Embryonic facial prominence (tissue), 1 donor: Measurements from ENCODE around the gene PIK3R5.

Experiments
- DNase-seq: peaks from one replicate; pipeline ENCODE4 v3.0.0-alpha.2; 2016; ENCODE audit errors: extremely low spot score

PIK3R5 gene

DNA sequence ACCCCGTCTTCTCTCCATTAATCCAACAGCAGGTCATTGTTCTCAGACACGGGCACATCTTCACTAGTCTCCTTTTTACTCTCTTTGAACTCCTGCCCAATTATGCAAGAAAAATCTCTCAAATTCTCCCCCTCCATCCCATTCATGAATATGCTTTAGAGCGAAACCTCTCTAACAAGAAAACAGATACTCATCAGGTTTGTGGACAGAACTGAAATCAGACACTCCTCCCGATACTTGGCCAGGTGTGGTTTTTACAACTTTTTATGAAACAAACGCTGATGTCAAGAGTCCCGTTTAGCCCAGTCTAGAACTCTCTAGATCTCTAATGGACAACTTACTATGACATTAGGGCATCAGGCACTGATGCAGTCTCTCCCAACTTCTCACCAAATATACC lies 40.9 kb downstream of the PIK3R5 start:
- DNase-seq = no peak

DNA sequence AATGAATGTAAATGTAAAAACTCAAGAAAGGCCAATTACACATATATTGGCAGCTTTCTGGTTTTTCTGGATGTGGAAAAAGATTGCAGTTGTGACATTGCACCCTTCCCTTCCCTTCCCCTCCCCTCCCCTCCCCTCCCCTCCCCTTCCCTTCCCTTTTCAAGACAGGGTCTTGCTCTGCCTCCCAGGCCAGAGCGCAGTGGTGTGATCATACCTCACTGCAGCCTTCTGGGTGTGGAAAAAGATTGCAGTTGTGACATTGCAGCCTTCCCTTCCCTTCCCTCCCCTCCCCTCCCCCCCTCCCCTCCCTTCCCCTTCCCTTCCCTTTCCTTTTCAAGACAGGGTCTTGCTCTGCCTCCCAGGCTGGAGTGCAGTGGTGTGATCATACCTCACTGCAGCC lies 41.7 kb downstream of the PIK3R5 start:
- no peak for DNase-seq

DNA sequence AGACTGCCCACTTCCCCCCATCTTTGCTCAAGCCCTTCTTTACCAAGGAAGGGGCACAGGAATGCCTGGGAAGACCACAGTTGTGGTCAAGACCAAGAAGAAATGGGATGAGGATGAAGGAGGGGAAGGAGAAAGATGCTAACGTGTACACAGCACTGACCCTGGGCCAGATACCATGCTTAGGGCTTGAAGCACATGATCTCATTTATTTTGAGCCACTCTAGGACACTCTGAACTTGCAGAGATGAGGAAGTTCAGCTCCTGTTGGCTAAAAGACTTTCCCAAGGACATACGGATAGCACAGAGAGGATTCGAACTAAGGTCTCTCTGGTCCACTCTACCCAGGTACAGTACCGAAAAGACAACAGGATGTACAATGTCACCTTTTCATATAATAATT lies 42.6 kb downstream of the PIK3R5 start:
- DNase-seq = no peak

DNA sequence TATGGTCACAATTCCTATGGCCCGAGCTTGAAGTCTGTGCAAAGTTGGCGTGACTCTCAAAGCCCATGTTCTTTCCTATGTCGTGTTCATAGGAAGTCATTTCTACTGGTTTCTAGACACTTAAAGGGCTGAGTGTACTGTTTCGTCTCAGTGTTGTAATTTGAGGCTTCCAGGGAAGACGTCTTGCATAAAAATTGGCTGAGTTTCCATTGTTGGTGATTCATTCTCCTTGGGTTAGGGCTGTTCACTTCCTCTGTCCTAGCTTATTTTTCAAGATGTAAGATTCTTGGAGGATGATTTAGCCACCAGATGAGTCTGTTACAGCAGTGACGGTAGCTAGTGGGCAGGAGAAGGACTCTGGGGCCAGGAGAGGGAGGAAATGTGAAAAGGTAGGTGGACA lies 43.1 kb downstream of the PIK3R5 start:
- no peak for DNase-seq

DNA sequence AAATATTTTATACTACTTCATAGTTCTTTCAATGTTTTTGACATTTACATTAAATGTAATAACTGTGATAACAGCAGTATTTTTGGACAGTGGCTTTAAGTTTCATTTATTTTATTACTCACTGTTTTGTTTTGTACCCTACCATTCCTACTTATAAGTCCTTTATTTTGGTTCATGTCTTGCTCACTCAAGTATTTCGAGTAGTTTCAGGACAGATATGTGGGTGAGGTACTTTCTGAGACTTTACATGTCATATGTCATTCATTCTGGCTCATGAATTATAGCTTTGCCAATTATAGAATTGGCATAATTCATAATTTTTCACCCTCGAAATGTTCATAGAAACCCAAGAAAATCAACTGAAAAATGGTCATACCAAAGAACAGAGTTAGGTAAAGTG lies 44.4 kb downstream of the PIK3R5 start:
- DNase-seq = no peak

DNA sequence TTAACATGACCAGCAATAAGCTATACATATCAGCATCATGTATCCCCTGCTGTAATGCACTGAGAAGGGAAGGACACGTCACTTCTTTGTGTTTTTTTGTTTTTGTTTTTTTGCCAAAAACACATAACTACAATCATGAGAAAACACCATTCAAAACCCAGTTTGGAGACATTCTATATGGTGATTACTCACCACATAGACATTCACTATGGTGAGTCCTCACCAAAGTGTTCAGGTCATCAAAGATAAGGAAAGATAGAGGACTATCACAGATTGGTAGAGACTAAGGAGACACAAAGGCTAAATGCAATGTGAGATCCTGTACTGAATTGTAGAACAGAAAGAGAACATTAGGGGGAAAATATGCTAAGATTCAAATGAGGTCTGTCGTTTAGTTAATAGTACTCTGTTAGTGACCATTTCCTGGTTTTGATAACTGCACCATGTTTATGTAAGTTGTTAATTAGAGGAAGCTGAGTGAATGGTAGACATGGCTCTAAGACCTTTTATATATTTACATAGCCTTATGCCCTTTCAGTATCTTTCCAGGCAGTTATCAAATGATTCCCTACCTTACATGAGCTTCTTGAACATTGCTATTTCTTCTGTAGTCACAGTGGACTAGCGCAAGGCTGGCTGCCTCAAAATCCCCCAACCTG lies 46.6 kb downstream of the PIK3R5 start:
- DNase-seq = no peak

DNA sequence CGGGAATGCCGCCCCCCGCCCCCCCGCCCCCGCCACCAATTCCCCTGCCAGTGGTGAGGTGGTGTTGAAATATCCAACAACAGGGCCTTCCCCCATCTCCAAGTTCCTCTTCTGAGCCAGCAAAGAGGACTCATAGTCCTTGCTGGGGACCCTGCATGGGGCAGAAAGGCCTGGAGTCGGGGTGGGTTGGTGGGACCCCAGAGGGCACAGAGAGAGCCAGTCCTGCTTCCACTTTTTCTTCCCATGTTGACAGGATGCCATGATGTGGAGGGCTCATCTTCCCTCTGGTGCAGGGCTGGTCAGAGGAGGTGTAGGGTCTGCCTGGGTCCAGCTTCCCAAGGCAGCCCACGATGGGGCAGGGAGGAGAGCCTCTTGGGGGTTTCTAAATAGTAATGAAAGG lies 49.0 kb downstream of the PIK3R5 start:
- no peak for DNase-seq

DNA sequence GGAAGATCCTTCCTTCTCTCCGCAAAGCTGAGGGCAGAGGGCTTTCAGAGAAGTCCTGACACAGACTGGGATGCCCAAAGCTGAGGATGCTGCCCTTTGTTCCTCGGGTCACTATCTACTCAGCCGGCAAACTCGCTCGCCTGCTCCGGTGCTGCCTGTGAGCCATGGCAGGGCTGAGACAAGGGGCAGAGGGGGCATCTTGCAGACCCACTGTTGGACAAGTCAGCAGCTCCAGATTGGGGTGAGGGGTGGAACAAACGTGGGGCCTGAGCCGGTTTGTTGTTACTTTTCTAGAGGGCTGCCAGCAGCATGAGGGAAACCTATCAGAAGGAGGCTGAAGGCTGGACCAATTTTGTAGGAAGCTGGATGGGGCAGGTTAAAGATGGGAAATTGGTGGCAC lies 51.0 kb downstream of the PIK3R5 start:
- no peak for DNase-seq

DNA sequence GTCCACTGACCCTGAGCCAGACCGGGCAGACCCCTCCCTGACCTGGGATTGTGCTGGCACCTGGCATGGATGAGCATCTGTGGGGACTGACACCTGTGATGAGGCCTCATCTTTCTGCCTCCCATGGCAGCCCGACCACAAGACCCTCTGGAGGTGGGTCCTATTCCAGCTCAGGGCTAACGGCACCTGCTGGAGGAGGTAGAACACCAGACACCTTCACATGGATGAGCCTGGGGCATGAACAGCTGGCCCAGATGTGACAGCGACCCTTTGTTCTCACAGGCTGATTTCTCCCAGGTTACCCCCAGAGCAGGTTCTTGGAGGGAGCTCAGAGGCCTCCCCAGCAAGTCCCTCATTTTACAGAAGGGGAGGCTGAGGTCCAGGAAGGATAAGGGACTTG lies 51.6 kb downstream of the PIK3R5 start:
- DNase-seq = no peak

DNA sequence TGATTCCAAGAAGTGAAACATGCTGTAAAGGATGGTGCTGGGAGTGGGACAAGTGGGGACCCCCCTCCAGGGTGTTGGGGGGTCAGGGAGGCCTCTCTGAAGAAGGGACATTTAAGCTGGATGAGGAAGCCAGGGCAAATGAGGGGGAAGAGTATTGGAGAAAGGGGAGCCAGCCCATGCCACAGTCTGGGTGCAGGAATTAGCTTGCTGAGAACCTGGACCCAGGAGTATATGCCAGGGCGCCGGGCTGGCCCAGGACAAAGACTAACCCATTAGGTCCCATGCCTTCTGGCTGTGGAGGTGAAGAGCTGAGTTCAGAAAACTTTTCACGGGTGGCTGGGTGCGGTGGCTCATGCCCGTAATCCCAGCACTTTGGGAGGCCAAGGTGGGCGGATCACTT lies 52.4 kb downstream of the PIK3R5 start:
- no peak for DNase-seq

DNA sequence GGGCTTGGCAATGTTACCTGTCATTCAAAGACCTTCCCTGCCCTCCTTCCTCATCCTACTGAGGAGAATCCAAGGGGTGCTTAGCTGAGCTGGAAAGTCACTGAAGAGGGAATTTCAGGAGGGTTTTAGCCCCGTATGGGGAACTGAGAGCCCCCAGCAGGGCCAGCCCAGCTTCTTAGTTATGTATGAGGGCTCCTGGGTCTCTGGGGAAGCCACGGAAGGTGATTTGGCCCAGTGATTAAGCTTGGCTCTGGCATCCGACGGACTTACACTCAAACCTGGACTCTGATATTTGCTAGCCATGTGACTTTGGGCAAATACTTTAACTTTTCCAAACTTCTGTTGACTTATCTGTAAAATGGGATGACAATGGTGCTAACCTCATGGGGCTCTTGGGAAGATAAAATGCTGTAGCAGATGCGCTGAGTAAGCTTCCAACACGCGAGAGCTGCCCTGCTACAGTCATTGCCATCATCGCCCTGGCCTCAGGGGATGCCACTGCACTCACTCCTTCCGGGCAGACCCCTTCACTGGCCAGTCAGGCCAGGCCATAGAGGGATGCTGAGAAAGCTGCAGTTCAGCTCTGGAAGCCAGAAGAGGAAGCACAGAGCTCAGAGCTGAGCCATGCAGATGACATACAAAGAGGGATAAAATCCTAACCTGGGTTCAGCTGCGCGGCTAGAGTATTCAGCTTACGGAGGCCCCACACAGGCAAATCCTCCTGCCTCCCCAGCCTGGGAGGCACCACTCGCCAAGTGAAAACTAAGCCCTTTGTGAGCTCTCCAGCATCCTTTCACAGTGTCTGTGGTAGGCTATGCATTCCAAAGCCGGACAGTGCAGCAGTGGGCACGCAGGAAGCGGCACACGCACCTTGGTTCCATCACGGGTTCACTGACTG lies 53.2 kb downstream of the PIK3R5 start:
- no peak for DNase-seq

DNA sequence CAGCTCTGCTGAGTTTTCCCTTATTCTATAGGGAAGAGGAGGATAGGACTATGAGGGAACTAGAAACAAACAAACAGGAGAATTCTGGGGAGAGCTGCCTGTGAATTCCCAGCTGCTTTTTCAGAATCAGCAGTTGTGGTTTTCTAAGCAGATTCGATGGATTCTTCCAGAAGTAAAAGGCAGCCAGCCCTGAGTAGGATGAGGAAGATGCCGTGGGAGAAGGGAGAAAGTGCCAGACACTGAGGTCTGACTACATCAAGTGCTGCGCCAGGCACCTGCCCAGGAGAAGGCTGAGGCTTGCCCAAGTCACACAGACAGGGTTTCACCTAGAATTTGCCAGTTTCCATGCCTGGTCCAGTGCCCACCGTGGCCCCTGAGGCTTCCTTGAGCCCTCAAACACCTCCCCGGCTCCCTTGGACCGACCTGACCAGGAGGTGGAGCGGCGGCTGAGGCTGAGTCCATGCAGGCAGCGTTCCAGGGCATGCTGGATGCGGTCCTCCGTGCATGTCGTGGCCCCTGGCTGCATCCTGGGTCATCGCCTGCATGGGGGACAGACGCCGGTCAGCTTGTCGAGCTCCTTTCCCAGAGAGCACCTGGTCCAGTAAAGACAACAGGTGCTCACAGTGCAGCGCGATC lies 54.4 kb downstream of the PIK3R5 start:
- no peak for DNase-seq

DNA sequence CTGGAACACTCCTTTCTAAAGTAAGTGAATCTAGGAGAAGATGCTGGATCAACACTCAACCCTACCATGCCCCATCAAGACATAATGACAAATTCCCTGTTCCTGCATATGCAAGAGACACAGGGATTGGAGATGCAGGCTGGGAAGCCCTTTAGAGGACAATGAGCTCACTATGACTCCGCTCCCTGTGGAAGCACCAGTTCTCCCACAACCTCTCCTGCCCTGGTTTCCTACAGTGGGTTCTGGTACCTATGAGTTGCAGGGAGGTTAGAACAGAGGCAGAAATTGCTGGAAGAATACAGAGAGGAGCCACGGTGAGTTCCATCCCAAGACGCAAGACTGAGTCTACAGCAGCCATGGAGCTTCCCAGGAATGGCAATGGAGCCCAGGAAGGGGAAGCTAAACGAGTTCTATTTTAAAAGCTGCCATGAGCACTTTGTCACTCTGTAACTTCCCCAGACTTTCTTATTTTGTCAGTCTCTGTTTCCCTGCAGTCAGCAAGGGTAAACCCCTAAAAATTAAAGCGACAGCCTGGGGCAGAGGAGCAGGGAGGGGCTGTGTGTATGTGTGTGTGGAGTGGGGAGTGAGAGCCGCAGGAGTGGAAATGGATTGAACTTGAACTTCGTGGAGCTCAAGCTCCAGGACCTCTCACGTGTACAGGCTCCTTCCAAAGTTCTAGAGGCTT lies 55.8 kb downstream of the PIK3R5 start:
- no peak for DNase-seq

DNA sequence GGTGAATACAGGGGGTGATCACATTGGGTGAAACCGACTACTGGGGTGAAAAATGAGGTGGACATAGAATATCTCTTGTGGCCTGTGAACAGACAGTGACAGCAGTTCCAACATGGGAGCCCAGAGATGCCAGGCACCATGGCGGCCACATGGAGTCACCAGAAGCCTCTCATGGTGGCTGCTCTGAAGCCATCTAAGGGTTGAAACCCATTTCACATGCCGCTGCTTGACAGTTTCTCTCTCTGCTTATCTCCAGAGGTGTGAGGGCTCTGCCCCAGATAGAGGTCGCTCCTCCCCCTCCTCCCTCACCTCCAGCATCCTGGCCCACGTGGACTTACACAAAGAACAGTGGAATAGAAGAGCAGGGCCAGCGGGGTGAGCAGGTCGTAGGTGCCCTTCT lies 60.2 kb downstream of the PIK3R5 start:
- DNase-seq = no peak

DNA sequence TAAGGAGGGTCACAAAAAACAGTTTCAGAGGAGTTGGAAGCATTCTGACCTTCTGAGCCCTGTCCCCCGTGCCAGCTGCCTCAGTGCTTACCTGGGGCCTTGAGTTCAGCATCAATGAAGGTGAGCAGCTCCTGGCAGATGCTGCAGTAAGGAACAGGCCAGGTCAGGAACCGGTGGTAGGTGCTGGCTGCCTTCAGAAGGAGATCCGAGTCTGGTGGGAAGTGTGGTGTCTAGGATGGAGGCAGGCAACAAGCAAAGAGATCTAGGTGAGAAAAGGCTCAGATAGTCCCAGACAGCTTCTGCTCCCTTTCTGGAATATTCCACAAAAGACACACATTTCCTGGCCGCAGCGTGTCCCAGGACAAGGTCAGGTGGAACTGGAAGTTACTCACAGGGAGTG lies 60.8 kb downstream of the PIK3R5 start:
- DNase-seq = no peak

DNA sequence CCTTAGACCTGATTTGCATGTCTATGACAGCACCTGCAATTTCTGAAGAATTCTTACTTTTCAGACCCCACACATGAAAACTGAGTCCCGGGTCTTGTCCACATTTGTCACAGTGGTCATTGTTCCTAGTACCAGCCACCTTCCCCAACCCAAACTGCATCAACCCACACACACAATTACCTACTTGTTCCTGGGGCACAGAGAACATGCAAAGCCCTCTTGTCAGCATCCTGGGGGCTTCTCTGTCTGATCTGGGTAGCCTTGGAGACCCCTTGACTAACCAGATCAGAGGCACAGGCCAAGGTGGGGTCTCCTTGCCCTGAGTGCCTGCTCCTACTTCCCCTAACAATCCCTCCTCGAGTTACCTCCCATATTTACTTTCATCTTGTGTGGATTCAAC lies 61.3 kb downstream of the PIK3R5 start:
- no peak for DNase-seq

DNA sequence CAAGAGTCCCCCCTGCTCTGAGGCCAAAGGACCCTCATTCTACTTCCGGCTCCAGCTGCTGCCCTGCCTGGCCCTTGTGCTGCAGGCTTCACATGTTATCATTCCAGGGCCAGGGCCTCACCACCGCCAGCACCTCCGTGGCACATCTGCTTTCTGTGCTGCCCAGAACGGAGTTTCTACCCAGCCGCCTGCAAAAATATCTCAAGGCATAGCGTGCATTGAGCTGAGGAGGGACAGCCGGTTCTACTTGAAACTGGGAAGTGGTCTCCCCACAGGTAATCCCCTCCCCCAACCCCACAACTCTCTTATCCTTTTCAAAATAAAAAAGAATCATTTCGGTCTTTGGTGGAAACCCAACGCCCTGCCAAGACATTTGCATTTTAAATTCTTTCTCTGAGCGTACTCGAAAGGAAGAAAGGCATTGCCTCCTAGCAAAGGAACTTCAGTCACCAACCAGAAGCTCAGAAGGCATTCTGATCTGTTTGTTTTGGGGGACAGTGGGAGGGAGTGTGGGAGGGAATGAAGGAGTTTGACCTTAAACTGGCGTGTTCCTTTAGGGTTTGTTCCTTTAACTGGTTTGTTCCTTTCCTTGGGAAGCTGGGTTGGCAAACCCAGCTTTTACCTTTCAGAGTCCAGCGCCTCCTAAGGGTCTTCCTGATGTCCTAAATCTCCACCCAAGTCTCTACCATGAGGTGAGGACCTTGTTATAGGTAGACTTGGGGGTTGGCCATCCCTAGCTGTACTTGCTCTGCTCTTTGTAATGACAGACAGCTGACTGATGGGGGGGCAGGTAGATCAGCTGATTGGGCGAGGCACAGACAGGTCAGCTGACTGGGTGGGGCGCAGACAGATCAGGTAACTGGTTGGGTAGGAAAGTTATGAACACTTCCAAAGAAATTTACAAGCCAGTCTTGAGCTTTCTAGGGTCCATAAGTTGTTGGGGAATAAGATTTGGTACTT lies 64.6 kb downstream of the PIK3R5 start:
- no peak for DNase-seq

DNA sequence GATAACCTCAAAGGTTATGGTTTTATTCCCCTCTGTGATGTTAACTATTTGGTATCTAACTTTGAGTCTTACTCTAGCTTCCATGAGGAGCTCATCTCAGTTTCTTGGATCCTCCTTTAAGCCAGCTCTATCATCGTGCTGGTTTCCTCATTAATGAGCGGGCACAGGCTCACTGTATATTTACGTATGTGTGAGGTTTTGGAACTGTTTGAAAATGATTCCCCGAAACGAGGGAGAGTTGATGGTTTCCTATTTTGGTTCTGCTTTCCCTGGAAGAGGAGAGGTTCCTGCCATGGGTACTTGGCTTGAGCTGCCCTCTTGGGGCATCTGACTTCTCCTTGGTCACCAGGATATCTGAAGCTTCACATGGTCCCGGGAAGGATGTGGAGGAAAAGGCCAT lies 65.3 kb downstream of the PIK3R5 start:
- no peak for DNase-seq

DNA sequence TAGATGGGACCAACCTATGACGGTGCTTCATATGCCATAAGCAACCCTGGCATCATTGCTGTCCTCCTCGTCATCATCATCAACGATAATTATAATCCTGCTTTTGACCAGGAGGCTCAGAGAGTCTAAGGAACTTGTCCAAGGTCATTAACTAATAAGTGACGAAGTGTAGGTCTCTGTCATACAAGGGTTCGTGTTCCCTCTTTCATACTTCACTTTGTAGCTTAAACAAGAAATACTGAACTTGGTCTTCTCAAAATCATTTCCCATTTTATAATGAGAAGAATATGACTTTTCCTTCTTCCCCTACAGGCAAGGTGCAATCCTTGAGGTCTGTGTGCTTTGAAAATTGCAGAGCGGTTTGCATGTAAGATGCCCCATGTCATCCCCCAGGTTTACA lies 66.9 kb downstream of the PIK3R5 start:
- no peak for DNase-seq

DNA sequence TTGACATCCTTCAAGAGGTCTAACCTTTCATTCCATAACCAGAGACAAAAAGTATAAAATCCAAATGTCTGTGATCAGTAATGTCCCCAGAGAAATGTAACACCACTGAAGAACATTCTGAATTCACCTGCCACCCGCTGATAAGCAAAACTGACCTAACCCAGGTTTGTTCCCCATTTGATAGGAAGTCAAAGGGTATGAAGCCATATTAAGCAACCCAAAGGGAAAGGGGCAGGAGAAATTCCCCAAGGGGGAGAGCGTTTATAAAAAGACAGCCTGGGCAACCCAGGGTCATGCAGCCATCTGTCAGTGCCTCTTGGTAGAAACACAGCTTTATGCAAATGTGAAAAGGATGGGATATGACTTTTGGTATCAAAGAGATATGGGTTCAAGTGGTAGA lies 67.4 kb downstream of the PIK3R5 start:
- DNase-seq = no peak
